Trophoblast cell (in vitro differentiated cells and primary cell): Measurements from ENCODE around the gene UGT2A2.

Experiments
- DNase-seq, 2 donors: peaks; one replicate each; pipeline ENCODE4 v3.0.0-alpha.2; 2016
- H2AFZ ChIP-seq: 2 replicates; pipeline ENCODE4 v1.6.1; 2013; ENCODE audit warnings: low read length, moderate library complexity, mild to moderate bottlenecking; ENCODE audit not compliant: insufficient read depth, poor library complexity
- H2AK5ac ChIP-seq: 2 replicates; pipeline ENCODE4 v1.6.1; 2013; ENCODE audit warnings: mild to moderate bottlenecking, low read length
- H2BK120ac ChIP-seq: 2 replicates; pipeline ENCODE4 v1.6.1; 2013; ENCODE audit warnings: low read length, mild to moderate bottlenecking, moderate library complexity; ENCODE audit not compliant: insufficient read depth, poor library complexity
- H2BK12ac ChIP-seq: 2 replicates; pipeline ENCODE4 v1.6.1; 2013; ENCODE audit warnings: mild to moderate bottlenecking, low read length, moderate library complexity
- H2BK5ac ChIP-seq: 2 replicates; pipeline ENCODE4 v1.6.1; 2013; ENCODE audit warnings: low read length, low read depth, moderate library complexity, mild to moderate bottlenecking; ENCODE audit not compliant: poor library complexity
- H3K14ac ChIP-seq: 2 replicates; pipeline ENCODE4 v1.6.1; 2013; ENCODE audit warnings: mild to moderate bottlenecking, low read length
- H3K18ac ChIP-seq: 2 replicates; pipeline ENCODE4 v1.6.1; 2013; ENCODE audit warnings: mild to moderate bottlenecking, low read length
- H3K23ac ChIP-seq: 2 replicates; pipeline ENCODE4 v1.6.1; 2013; ENCODE audit warnings: low read length
- H3K27ac ChIP-seq: 2 replicates; pipeline ENCODE4 v1.5.1; 2013; ENCODE audit warnings: low read depth, mild to moderate bottlenecking, inconsistent platforms, low read length, moderate library complexity
- H3K27me3 ChIP-seq: 2 replicates; pipeline ENCODE4 v1.6.1; 2013; ENCODE audit warnings: inconsistent platforms, mild to moderate bottlenecking, low read length, moderate library complexity; ENCODE audit not compliant: insufficient read depth
- H3K36me3 ChIP-seq, 2 experiments: 1 replicate in 1 of 2; 2 replicates in 1 of 2; pipeline ENCODE4 v1.6.1; 2013; ENCODE audit warnings: low read length in 2 of 2, mild to moderate bottlenecking in 2 of 2, moderate library complexity in 1 of 2; ENCODE audit not compliant: insufficient read depth in 2 of 2, control insufficient read depth in 1 of 2
- H3K4ac ChIP-seq: 2 replicates; pipeline ENCODE4 v1.6.1; 2013; ENCODE audit warnings: low read depth, mild to moderate bottlenecking, low read length, moderate library complexity
- H3K4me1 ChIP-seq, 2 experiments: 1 replicate in 1 of 2; 2 replicates in 1 of 2; pipeline ENCODE4 v1.6.1; 2013; ENCODE audit warnings: low read length in 2 of 2, mild to moderate bottlenecking in 2 of 2, moderate library complexity in 1 of 2; ENCODE audit not compliant: insufficient read depth in 2 of 2, control insufficient read depth in 1 of 2
- H3K4me2 ChIP-seq: 2 replicates; pipeline ENCODE4 v1.6.1; 2013; ENCODE audit warnings: inconsistent platforms, mild to moderate bottlenecking, low read length, moderate library complexity
- H3K4me3 ChIP-seq: 2 replicates; pipeline ENCODE4 v1.5.1; 2013; ENCODE audit warnings: mild to moderate bottlenecking, low read depth, low read length, inconsistent platforms
- H3K79me1 ChIP-seq: one replicate; pipeline ENCODE4 v1.6.1; 2013; ENCODE audit warnings: low read length
- H3K79me2 ChIP-seq: 2 replicates; pipeline ENCODE4 v1.6.1; 2013; ENCODE audit warnings: low read length, mild to moderate bottlenecking; ENCODE audit not compliant: control insufficient read depth, insufficient read depth, poor library complexity
- H3K9ac ChIP-seq: 2 replicates; pipeline ENCODE4 v1.6.1; 2013; ENCODE audit warnings: mild to moderate bottlenecking, low read length
- H3K9me3 ChIP-seq: 2 replicates; pipeline ENCODE4 v1.6.1; 2013; ENCODE audit warnings: low read depth, mild to moderate bottlenecking, control low read depth, inconsistent platforms, low read length; ENCODE audit not compliant: insufficient read depth
- H4K12ac ChIP-seq: 2 replicates; pipeline ENCODE4 v1.6.1; 2013; ENCODE audit warnings: low read depth, mild to moderate bottlenecking, low read length, moderate library complexity
- H4K8ac ChIP-seq: 2 replicates; pipeline ENCODE4 v1.6.1; 2013; ENCODE audit warnings: low read depth, mild to moderate bottlenecking, low read length, moderate library complexity
- H4K91ac ChIP-seq: one replicate; pipeline ENCODE4 v1.6.1; 2013; ENCODE audit warnings: low read depth, mild to moderate bottlenecking, low read length, moderate library complexity
- WGBS: extraction: QIAGEN DNeasy Blood & Tissue Kit; methylation state at CpG from one replicate; pipeline ENCODE4 v1.1.7; 2013; ENCODE audit warnings: missing lambda C conversion rate; ENCODE audit not compliant: insufficient read length, insufficient coverage; ENCODE audit errors: extremely low coverage; 5-methylcytosine and 5-hydroxymethylcytosine counted together

UGT2A2 gene

GRCh38 chr4:69584135-69584534 lies 55.3 kb downstream of the UGT2A2 start:
- no peaks in the 10 kb centered on the region for H3K4me1 ChIP-seq
- no peak overlapping the region for H4K8ac ChIP-seq
- H4K91ac ChIP-seq = no peak overlapping the region
- no peaks in the 10 kb centered on the region for H3K9me3 ChIP-seq
- no peak overlapping the region for H3K4me3 ChIP-seq
- H2BK5ac ChIP-seq = no peak overlapping the region
- no peak overlapping the region for H3K4ac ChIP-seq
- H2AFZ ChIP-seq = no peak overlapping the region
- H2AK5ac ChIP-seq = no peak overlapping the region
- no CpG with 5 or more reads among the region's 5 CpGs for WGBS
- no peaks in the 10 kb centered on the region for H3K36me3 ChIP-seq
- no peak for DNase-seq
- no peaks in the 10 kb centered on the region for H3K27me3 ChIP-seq
- H3K27ac ChIP-seq = no peak overlapping the region
- no peak overlapping the region for H3K4me2 ChIP-seq
- H3K9ac ChIP-seq = no peak overlapping the region
- no peaks in the 10 kb centered on the region for H3K79me2 ChIP-seq
- no peak overlapping the region for H2BK12ac ChIP-seq
- H3K79me1 ChIP-seq = no peaks in the 10 kb centered on the region
- H3K18ac ChIP-seq = no peak overlapping the region
- H3K23ac ChIP-seq = no peak overlapping the region
- H3K14ac ChIP-seq = no peak overlapping the region
- H2BK120ac ChIP-seq = no peak overlapping the region
- no peak overlapping the region for H4K12ac ChIP-seq

- no peaks in the 10 kb centered on the region for H3K79me1 ChIP-seq
- H3K23ac ChIP-seq = no peak overlapping the region
- H3K9ac ChIP-seq = no peak overlapping the region
- H4K91ac ChIP-seq = no peak overlapping the region
- no peak overlapping the region for H3K27ac ChIP-seq
- no peak overlapping the region for H3K4me3 ChIP-seq
- H3K4me1 ChIP-seq = no peaks in the 10 kb centered on the region
- no peak overlapping the region for H2AFZ ChIP-seq
- DNase-seq = no peak
- no peak overlapping the region for H3K14ac ChIP-seq
- no peak overlapping the region for H3K18ac ChIP-seq
- no peak overlapping the region for H2BK5ac ChIP-seq
- H4K12ac ChIP-seq = no peak overlapping the region
- WGBS = no CpG with 5 or more reads among the region's 2 CpGs
- no peaks in the 10 kb centered on the region for H3K9me3 ChIP-seq
- no peaks in the 10 kb centered on the region for H3K79me2 ChIP-seq
- H2BK120ac ChIP-seq = no peak overlapping the region
- H2BK12ac ChIP-seq = no peak overlapping the region
- H4K8ac ChIP-seq = no peak overlapping the region
- H3K4me2 ChIP-seq = no peak overlapping the region
- H3K4ac ChIP-seq = no peak overlapping the region
- H3K36me3 ChIP-seq = no peaks in the 10 kb centered on the region
- no peaks in the 10 kb centered on the region for H3K27me3 ChIP-seq
- H2AK5ac ChIP-seq = no peak overlapping the region
Observed at GRCh38 chr4:69583543-69583942, 55.9 kb downstream of the UGT2A2 start.

GRCh38 chr4:69577245-69577644 lies 62.2 kb downstream of the UGT2A2 start:
- H3K18ac ChIP-seq = no peak overlapping the region
- no peak overlapping the region for H3K4ac ChIP-seq
- no peak overlapping the region for H3K27ac ChIP-seq
- no peak overlapping the region for H2AK5ac ChIP-seq
- no CpG with 5 or more reads among the region's 1 CpG for WGBS
- no peak overlapping the region for H3K4me3 ChIP-seq
- no peak overlapping the region for H4K8ac ChIP-seq
- no peak for DNase-seq
- H3K9me3 ChIP-seq = no peaks in the 10 kb centered on the region
- no peak overlapping the region for H3K14ac ChIP-seq
- no peaks in the 10 kb centered on the region for H3K36me3 ChIP-seq
- H3K79me1 ChIP-seq = no peaks in the 10 kb centered on the region
- H3K9ac ChIP-seq = no peak overlapping the region
- H2BK120ac ChIP-seq = no peak overlapping the region
- no peak overlapping the region for H3K4me2 ChIP-seq
- H3K79me2 ChIP-seq = no peaks in the 10 kb centered on the region
- no peak overlapping the region for H2BK12ac ChIP-seq
- H4K91ac ChIP-seq = no peak overlapping the region
- no peaks in the 10 kb centered on the region for H3K4me1 ChIP-seq
- no peak overlapping the region for H2BK5ac ChIP-seq
- no peak overlapping the region for H2AFZ ChIP-seq
- H3K23ac ChIP-seq = no peak overlapping the region
- H4K12ac ChIP-seq = no peak overlapping the region
- H3K27me3 ChIP-seq = no peaks in the 10 kb centered on the region

GRCh38 chr4:69576251-69576877 lies 63.1 kb downstream of the UGT2A2 start:
- Histone ChIP-seq H3K36me3 (no peaks in the 10 kb centered on the region), H3K4me1 (no peaks in the 10 kb centered on the region), H2AK5ac (no peak overlapping the region), H3K27me3 (no peaks in the 10 kb centered on the region), H3K79me2 (no peaks in the 10 kb centered on the region), H3K4ac (no peak overlapping the region), H3K4me3 (no peak overlapping the region), H3K23ac (no peak overlapping the region), H3K14ac (no peak overlapping the region), H3K27ac (no peak overlapping the region), H3K9me3 (no peaks in the 10 kb centered on the region), H2BK12ac (no peak overlapping the region), H2BK120ac (no peak overlapping the region), H3K18ac (no peak overlapping the region), H3K4me2 (no peak overlapping the region), H4K12ac (no peak overlapping the region), H3K79me1 (no peaks in the 10 kb centered on the region), H2AFZ (no peak overlapping the region), H4K91ac (no peak overlapping the region), H2BK5ac (no peak overlapping the region), H3K9ac (no peak overlapping the region), H4K8ac (no peak overlapping the region)
- no CpG with 5 or more reads among the region's 24 CpGs for WGBS
- no peak for DNase-seq
